ENCODE data around the gene ALDH4A1.

Gene ALDH4A1

DNA sequence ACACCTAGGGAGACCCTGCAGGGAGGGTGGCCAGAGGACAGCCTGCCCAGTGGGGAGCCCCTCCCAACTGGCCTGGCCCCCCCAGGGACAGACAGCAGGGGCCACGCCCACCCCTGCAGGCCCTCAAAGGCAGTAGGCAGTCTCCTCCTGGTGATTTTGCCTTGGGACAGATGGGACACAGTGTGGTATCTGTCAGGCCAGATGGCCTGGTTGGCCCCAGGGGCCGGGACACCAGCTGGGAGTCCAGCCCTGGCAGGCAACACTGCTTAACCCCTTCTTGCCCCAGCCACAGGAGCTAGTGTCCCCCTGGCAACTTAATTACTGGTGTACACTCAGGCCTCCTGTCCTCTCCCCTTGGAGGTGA lies 36.3 kb upstream of the ALDH4A1 start:
- no peak for DNase-seq

DNA sequence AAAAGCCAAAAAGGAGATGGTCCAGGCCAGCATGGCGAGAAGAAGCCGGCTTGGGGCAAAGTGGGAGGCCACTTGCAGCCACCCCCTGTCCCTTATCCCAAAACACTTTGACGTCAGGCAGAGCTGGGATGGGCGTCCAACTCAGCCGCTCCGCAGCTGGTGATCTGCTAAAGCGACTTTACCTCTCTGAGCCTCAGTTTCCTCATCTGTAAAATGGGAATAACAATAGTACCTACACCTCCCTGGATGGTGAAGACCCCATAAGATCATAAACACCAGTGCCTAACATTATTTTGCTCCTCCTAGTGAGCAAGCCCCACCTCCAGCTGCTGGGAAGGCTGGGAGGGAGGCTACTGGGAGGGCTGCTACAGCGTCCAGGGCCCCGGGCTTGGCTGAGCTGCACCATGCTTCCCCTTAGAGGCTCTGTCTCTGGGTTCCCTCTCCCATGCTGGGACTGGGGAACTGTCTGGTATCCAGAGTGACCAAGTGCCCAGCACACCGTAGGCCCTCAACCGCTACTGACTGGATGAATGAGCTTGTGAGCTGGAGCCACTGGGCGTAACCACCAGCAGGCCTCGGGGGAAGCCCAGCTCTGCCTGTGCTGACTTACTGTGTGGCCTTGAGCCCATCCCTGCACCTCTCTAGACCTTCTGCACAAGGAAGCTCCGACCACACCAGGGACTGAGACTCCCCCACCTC lies 35.8 kb upstream of the ALDH4A1 start:
- DNase-seq = no peak

DNA sequence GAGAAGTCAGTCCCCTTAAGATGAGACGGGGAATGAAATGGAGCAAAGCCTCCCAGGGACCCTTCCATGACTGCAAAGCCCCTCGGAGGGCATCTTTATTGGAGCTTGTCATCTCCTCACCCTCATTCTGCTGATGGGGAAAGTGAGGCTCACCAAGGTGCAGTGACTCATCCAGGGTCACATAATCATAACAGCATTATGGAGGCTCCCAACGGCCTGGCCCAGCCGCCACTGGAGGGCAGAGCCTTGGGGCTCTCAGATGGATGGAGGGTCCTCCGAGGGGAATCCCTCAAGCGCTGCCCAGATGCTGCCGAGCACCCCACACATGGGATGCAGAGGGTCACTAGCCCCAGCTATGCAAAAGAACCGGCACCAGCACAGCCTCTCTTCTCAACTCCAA lies 35.2 kb upstream of the ALDH4A1 start:
- DNase-seq = no peak

GRCh38 chr1:18936814-18937481 lies 34.6 kb upstream of the ALDH4A1 start:
- DNase-seq = no peak

DNA sequence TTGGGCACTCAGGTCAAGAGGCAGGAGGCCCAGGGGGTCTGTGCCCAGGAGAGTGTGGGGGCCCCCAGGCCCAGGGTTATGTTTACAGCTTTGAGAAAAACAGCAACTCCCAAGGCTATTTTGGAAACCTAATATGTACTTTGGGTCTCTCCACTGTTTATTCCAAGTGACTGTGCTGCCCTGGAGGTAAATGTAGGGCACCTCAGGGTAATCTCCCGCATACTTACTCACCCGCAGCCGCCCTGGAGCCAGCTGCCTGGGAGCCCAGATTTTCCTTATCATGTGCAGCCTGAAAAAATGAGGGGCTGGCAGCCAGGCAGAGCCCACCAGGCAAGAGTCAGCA lies 34.1 kb upstream of the ALDH4A1 start:
- DNase-seq = no peak

GRCh38 chr1:18934205-18935000 lies 32.0 kb upstream of the ALDH4A1 start:
- DNase-seq = no peak

DNA sequence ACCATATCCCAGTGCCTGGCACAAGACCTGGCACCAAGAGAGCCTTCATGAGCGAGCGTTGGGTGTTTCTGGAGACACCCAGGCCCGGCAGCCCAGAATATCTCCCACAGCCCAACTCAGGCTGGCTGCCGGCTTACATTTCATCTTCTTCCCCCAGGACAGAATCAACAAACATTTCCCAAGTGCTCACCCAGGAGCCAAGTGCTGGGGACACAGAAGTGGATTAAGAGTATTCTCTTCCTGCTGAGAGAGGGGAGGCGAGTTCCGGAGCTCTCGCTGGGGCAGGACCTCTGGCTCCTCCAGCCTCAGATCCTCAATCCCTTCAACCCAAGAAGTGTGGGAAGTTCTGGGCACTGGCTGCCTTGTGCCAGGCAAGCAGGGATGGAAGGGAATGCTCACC lies 30.5 kb upstream of the ALDH4A1 start:
- no peak for DNase-seq

DNA sequence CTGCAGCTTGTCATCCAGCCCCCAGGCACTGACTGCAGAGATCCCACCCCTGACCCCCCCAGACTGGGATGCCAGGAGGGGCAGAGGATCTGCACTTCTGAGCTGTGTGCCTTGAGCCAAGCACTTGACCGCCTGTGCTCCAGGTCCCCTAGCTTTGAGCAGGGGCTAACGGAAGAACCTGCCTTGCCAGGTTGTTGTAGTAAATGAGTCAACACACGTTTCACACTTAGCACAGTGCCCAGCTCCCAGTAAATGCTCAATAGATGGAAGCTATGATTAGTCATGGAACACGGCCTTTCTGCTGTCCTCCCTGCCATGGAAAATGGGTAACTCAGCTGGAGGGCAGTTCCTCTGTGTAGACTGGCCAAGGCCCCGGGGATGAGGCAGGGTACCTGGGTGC lies 30.0 kb upstream of the ALDH4A1 start:
- no peak for DNase-seq

GRCh38 chr1:18931730-18932129 lies 29.4 kb upstream of the ALDH4A1 start:
- DNase-seq = no peak

- peak; percentile 80 for DNase-seq
These were observed 27.3 kb upstream of the ALDH4A1 start for GRCh38 chr1:18929686-18930085.

DNA sequence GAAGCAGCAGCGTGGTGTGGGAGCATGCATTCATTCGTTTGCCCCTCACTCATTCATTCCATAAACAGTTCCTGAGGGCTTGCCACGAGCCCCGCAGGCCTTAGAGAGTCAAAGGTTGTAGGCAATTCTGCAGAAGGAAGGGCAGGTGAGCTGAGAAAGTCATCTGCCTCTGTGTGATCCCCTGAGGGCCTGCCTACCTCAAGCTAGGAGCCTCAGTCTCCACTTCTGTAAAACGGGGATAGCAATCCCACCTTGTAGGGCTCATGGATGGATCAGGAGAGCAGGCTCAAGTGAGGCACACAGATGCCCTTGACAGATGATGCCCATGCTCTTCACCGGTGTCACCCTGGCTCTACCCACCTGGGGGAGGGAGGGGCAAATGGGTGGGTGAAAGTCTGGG lies 26.6 kb upstream of the ALDH4A1 start:
- DNase-seq = no peak

DNA sequence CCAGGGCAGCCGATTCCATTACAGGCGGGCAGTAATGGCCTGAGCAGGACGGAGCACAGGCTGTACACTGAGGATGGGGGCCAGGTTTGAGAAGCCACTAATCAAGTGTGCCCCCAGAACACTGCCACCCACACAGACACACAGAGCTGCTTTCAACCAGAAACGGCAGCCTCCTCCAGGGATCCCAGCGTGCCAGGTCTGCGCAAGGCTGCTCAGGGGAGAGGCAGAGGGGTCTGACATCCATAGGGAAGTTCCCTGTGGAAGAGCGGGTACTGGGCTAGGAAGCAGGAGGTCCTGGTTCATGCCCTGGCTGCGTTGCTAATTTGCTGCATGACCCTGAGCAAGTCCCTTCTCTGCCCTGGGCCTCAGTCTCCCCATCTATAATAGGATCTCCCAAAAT lies 26.1 kb upstream of the ALDH4A1 start:
- no peak for DNase-seq

GRCh38 chr1:18927654-18928272 lies 25.4 kb upstream of the ALDH4A1 start:
- peak; percentile 61 for DNase-seq

GRCh38 chr1:18927082-18927653 lies 24.8 kb upstream of the ALDH4A1 start:
- no peak for DNase-seq

- peak; percentile 99 for DNase-seq
These were observed 24.1 kb upstream of the ALDH4A1 start for GRCh38 chr1:18926315-18927081.

DNA sequence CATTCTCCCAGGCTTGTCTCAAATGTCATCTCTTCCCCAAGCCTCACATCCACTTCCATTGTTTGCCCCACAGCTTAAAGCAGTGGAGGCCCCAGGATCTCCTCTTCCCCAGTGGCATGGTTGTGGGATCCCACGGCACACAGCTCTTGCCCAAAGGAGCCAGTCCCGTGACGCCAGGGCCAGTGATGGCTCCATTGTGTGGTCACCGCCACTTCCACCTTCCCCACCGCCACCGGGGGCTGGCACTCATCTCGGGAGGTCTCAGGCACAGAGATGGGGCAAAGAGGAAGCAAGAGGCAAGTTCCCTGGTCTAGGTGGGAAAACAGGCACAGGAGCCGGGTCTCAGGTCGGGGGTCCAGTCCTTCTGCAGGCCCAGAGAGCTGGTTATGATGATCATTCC lies 22.9 kb upstream of the ALDH4A1 start:
- no peak for DNase-seq

GRCh38 chr1:18924221-18924691 lies 21.9 kb upstream of the ALDH4A1 start:
- DNase-seq = peak; percentile 61

DNA sequence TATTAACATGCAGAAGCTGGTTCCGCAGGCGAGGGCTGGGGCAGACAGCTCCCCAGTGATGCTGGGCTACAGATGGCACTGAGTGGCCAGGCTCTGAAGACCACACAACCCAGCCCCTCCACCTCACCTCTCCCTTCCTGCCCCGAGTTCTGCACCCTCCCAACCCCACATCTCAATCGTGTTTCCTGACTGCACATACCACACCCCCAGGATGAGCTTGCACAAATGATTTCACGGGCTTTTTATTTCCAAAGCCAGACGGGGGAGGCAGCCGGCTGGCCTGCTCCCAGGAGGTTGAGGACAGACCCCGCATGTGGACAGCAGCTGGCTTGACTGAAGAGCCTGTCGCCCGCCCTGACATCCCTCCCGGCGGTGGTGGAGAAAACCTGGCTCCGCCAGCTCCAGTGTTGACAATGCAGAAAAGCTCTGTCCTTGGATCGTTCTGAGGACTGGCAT lies 21.4 kb upstream of the ALDH4A1 start:
- DNase-seq = peak; percentile 44

GRCh38 chr1:18922848-18923755 lies 20.7 kb upstream of the ALDH4A1 start:
- DNase-seq = no peak

DNA sequence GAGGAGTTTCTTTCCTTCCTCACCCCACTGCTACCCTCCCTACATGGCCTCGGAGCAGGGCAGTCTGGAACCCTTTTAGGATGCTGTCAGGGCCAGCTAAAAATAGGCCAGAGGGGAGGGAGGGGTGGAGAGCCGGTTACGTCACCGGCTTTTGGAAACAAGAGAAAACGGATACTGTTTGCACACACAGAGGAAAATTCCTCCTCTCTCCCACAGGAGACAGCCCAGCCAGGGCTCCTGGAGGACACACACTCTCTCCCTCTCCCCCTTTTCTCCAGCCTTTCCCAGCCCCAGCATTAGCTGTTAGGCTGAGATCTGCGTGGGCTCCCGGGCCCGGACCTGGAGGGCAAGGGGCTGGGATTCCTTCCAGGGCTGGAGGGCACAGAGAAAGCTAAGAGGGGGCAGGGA lies 20.0 kb upstream of the ALDH4A1 start:
- peak; percentile 94 for DNase-seq

Data from fibroblast of skin of back (primary cell).